Astrocyte (in vitro differentiated cells and primary cell): ENCODE results near the gene CHN1. TPM values are rescaled to one million over a fixed set of nuclear protein-coding genes. Genes with fewer than 3 reads are reported as not detected.
A peak's percentile ranks its signal among the peaks of the same experiment; 100 is the strongest.

Source experiments
- DNase-seq: peaks from one replicate; pipeline ENCODE4 v3.0.0-alpha.2; 2010; ENCODE audit warnings: low read depth
- FAIRE-seq: peaks from 2 replicates; lab custom pipeline; 2011; peaks lifted over from hg19 to GRCh38; lab: Jason Lieb, UNC
- H2AFZ ChIP-seq: 2 replicates; pipeline ENCODE4 v1.6.0; 2012; ENCODE audit warnings: low read depth, low read length, inconsistent platforms
- H3K27ac ChIP-seq: 2 replicates; pipeline ENCODE4 v1.5.1; 2011; ENCODE audit warnings: low read depth, low read length, inconsistent platforms
- H3K27me3 ChIP-seq: 2 replicates; pipeline ENCODE4 v1.6.0; 2011; ENCODE audit warnings: low read length, inconsistent platforms; ENCODE audit not compliant: insufficient read depth
- H3K36me3 ChIP-seq: 2 replicates; pipeline ENCODE4 v1.5.1; 2011; ENCODE audit warnings: low read length, inconsistent platforms; ENCODE audit not compliant: insufficient read depth
- H3K4me1 ChIP-seq: 2 replicates; pipeline ENCODE4 v1.5.1; 2011; ENCODE audit warnings: low read length, inconsistent platforms; ENCODE audit not compliant: insufficient read depth
- H3K4me2 ChIP-seq: 2 replicates; pipeline ENCODE4 v1.6.0; 2012; ENCODE audit warnings: low read length, inconsistent platforms
- H3K4me3 ChIP-seq: 2 replicates; pipeline ENCODE4 v1.5.1; 2011; ENCODE audit warnings: low read depth, mild to moderate bottlenecking, low read length, inconsistent platforms; ENCODE audit not compliant: insufficient read depth
- H3K79me2 ChIP-seq: 2 replicates; pipeline ENCODE4 v1.6.0; 2012; ENCODE audit warnings: mild to moderate bottlenecking, low read length, inconsistent platforms; ENCODE audit not compliant: insufficient read depth
- H3K9ac ChIP-seq: 2 replicates; pipeline ENCODE4 v1.6.0; 2012; ENCODE audit warnings: mild to moderate bottlenecking, low read length, inconsistent platforms
- H3K9me3 ChIP-seq: 2 replicates; pipeline ENCODE4 v1.5.1; 2012; ENCODE audit warnings: low read depth, mild to moderate bottlenecking, low read length, inconsistent platforms; ENCODE audit not compliant: insufficient read depth
- H4K20me1 ChIP-seq: 2 replicates; pipeline ENCODE4 v1.6.0; 2012; ENCODE audit warnings: low read length, inconsistent platforms; ENCODE audit not compliant: insufficient read depth
- H3K27ac Mint-ChIP-seq: one replicate; pipeline ENCODE4 v1.8.0; 2021; ENCODE audit warnings: mild to moderate bottlenecking, mixed read lengths; ENCODE audit not compliant: unreplicated experiment
- H3K27me3 Mint-ChIP-seq: one replicate; pipeline ENCODE4 v1.8.0; 2021; ENCODE audit warnings: low read depth, mixed read lengths; ENCODE audit not compliant: unreplicated experiment
- H3K36me3 Mint-ChIP-seq: one replicate; pipeline ENCODE4 v1.8.0; 2021; ENCODE audit warnings: low read depth, mixed read lengths; ENCODE audit not compliant: unreplicated experiment
- H3K4me1 Mint-ChIP-seq: one replicate; pipeline ENCODE4 v1.8.0; 2021; ENCODE audit warnings: low read depth, mixed read lengths; ENCODE audit not compliant: unreplicated experiment
- H3K4me3 Mint-ChIP-seq: one replicate; pipeline ENCODE4 v1.8.0; 2021; ENCODE audit warnings: mild to moderate bottlenecking, moderate library complexity, mixed read lengths; ENCODE audit not compliant: unreplicated experiment
- H3K9me3 Mint-ChIP-seq: one replicate; pipeline ENCODE4 v1.8.0; 2021; ENCODE audit warnings: mild to moderate bottlenecking, mixed read lengths; ENCODE audit not compliant: unreplicated experiment
- EZH2 ChIP-seq: IDR thresholded peaks from 2 replicates; pipeline ENCODE4 v1.6.1; 2012; ENCODE audit warnings: mild to moderate bottlenecking, low read length, inconsistent platforms; ENCODE audit not compliant: insufficient read depth
- total RNA-seq: library from RNA; stranded (reverse); gene quantifications from 2 replicates; pipeline ENCODE4 v1.2.1, GENCODE V29; 2021
- TF ChIP-seq, protein P1 (sequence below): IDR thresholded peaks from 2 replicates; pipeline ENCODE4 v1.5.1; 2011; ENCODE audit warnings: low read depth, mild to moderate bottlenecking, inconsistent platforms, low read length, moderate library complexity; ENCODE audit not compliant: insufficient read depth

CHN1 gene
- total RNA-seq, 1 donor from 2014 or later: 23.9 TPM

DNA sequence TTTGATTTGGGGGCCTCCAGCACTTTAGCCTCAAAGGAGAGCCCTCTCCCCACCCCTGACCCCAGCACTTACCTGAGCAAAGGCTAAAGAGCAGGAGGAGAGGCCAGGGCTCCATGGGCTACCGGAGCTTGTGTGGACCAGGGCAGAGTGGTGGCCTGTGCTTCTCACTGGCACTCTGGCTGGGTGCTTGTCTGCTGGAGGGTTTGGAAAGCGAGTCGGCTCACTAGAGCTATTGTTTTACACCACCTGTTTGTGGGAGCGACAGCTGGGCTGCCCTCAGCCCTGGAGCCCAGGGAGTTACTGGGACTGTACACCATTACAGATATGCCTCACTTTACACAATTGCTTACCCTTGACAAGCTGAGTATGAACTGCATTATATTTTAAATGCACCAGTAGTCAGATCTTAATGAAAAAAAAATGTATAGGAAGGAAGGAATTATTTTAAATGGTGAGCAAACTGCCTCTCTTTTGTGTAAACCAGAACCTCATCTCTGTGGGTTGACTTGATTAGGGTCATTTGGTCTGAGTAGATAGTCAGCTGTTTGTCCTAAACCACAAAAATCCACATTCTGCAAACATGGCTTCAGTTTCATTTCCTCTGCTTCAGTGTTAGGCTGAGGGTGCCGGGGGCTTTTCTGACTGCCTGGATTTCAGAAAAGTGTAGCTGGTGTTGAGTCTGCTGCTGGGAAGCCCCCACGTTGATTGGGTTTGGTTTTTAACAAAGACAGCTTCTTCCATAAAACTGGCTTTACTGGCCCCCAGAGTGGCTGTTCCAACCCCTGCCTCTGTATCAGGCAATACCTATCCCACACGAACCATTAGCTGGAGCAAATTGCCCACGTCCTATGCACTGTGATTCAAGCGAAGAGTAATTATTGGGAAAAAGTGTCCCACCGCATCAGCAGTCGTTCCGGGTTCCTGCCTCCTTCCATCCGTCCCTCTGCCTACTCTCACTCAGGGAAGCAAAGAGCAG, 240.6 kb downstream of the CHN1 start, which contains the start of gene CHRNA1:
Gene CHRNA1 (minus strand): TSS at position 193 of the 976 bp plus-strand sequence. CDS start 78 bp downstream, at position 115.
- Histone ChIP-seq H2AFZ (no peak within 1 kb of the TSS), H3K9me3 (no peaks in the 10 kb centered on the region), H3K27ac (no peak within 1 kb of the TSS), H3K9ac (no peak within 1 kb of the TSS), H3K79me2 (no peaks in the 10 kb centered on the region), H3K4me3 (no peak within 1 kb of the TSS), H3K27me3 (no peaks in the 10 kb centered on the region), H3K4me1 (peaks cover 11% of the 10 kb centered on the region), H3K4me2 (peak within 1 kb of the TSS; percentile 58), H4K20me1 (no peaks in the 10 kb centered on the region), H3K36me3 (no peaks in the 10 kb centered on the region)
- H3K9me3 Mint-ChIP-seq: no peaks in the 10 kb centered on the region
- H3K27me3 Mint-ChIP-seq: no peaks in the 10 kb centered on the region
- TF ChIP-seq EZH2: no peak
- peak within 1 kb of the TSS; percentile 83 for H3K27ac Mint-ChIP-seq
- FAIRE-seq (no peak), DNase-seq (peak; percentile 71)
- peaks cover 42% of the 10 kb centered on the region for H3K4me1 Mint-ChIP-seq
- peak within 1 kb of the TSS; percentile 61 for H3K4me3 Mint-ChIP-seq
- no peaks in the 10 kb centered on the region for H3K36me3 Mint-ChIP-seq

DNA sequence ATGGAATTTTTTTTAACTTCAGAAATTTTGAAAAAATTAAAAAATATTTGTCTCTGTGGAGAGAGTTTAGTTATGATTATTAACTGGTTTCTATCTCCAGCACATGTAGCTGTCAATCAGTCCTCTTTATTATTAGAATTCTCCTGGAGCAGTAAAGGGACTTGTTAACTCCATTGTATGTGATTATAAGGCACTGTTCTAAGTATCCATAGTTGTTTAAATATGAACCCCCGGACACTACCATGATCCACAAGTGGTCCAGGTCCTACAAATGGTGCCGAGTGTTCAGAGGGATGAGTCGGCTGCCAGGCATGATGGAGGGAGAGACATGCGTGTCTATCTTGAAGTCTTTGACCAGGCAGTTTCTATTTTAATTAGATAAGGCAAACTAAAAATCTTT, 241.4 kb downstream of the CHN1 start:
- no peaks in the 10 kb centered on the region for H3K9me3 ChIP-seq
- peak overlapping the region; percentile 61 for H3K4me3 Mint-ChIP-seq
- H3K27ac Mint-ChIP-seq: peak overlapping the region; percentile 83
- H3K4me1 Mint-ChIP-seq: peaks cover 42% of the 10 kb centered on the region
- H2AFZ ChIP-seq: no peak overlapping the region
- peaks cover 11% of the 10 kb centered on the region for H3K4me1 ChIP-seq
- no peaks in the 10 kb centered on the region for H3K36me3 ChIP-seq
- FAIRE-seq (no peak), DNase-seq (no peak)
- no peak for TF ChIP-seq EZH2
- TF ChIP-seq, protein P1, sequence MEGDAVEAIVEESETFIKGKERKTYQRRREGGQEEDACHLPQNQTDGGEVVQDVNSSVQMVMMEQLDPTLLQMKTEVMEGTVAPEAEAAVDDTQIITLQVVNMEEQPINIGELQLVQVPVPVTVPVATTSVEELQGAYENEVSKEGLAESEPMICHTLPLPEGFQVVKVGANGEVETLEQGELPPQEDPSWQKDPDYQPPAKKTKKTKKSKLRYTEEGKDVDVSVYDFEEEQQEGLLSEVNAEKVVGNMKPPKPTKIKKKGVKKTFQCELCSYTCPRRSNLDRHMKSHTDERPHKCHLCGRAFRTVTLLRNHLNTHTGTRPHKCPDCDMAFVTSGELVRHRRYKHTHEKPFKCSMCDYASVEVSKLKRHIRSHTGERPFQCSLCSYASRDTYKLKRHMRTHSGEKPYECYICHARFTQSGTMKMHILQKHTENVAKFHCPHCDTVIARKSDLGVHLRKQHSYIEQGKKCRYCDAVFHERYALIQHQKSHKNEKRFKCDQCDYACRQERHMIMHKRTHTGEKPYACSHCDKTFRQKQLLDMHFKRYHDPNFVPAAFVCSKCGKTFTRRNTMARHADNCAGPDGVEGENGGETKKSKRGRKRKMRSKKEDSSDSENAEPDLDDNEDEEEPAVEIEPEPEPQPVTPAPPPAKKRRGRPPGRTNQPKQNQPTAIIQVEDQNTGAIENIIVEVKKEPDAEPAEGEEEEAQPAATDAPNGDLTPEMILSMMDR: no peak
- no peaks in the 10 kb centered on the region for H3K9me3 Mint-ChIP-seq
- H3K27ac ChIP-seq: no peak overlapping the region
- H3K27me3 ChIP-seq: no peaks in the 10 kb centered on the region
- no peak overlapping the region for H3K9ac ChIP-seq
- no peaks in the 10 kb centered on the region for H3K27me3 Mint-ChIP-seq
- no peaks in the 10 kb centered on the region for H3K36me3 Mint-ChIP-seq
- H4K20me1 ChIP-seq: no peaks in the 10 kb centered on the region
- no peak overlapping the region for H3K4me3 ChIP-seq
- no peaks in the 10 kb centered on the region for H3K79me2 ChIP-seq
- H3K4me2 ChIP-seq: peak overlapping the region; percentile 58

DNA sequence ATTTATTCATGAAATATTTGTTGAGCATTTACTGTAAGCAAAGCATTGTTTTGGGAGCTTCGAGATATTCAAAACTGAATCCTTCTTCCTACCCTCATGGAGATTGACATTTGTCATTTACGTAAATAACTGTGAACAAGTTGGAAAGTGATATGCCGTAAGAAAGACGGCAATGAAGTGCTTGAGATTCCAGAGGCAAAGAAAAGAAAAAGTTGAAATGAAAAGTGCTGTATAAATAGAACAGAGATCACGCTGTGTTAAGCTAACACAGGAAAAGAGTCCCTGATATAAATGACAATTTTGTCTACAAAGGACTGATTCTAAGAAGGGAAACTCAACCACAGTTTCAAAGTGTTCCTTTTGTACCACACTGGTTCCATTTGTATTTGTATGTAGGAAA, 242.7 kb downstream of the CHN1 start:
- H3K4me1 Mint-ChIP-seq: peaks cover 42% of the 10 kb centered on the region
- Histone ChIP-seq H3K27ac (no peak overlapping the region), H3K4me1 (peaks cover 11% of the 10 kb centered on the region), H2AFZ (no peak overlapping the region), H3K9ac (no peak overlapping the region), H3K36me3 (no peaks in the 10 kb centered on the region), H3K4me2 (no peak overlapping the region), H3K9me3 (no peaks in the 10 kb centered on the region), H3K4me3 (no peak overlapping the region), H3K27me3 (no peaks in the 10 kb centered on the region), H3K79me2 (no peaks in the 10 kb centered on the region), H4K20me1 (no peaks in the 10 kb centered on the region)
- H3K4me3 Mint-ChIP-seq: peak overlapping the region; percentile 14
- no peaks in the 10 kb centered on the region for H3K9me3 Mint-ChIP-seq
- H3K36me3 Mint-ChIP-seq: no peaks in the 10 kb centered on the region
- TF ChIP-seq, protein P1: no peak
- no peak for TF ChIP-seq EZH2
- H3K27ac Mint-ChIP-seq: peak overlapping the region; percentile 83
- DNase-seq (no peak), FAIRE-seq (no peak)
- H3K27me3 Mint-ChIP-seq: no peaks in the 10 kb centered on the region
